ENCODE measurements around the gene TMCC1.

Gene TMCC1

GRCh38 chr3:129937717-129938116 is 44.2 kb upstream of the TMCC1 start:
- Mint-ChIP-seq H3K27me3 (ENCODE audit: low read depth) (peaks cover 13% of the 10 kb centered on the region), H3K36me3 (ENCODE audit: low read depth) (no peaks in the 10 kb centered on the region), H3K9me3 (no peaks in the 10 kb centered on the region), H3K4me1 (peaks cover 11% of the 10 kb centered on the region), H3K4me3 (no peak overlapping the region), H3K27ac (no peak overlapping the region)
- TF ChIP-seq CTCF (IDR thresholded peaks at IDR 0.05; ENCODE audit: unreplicated experiment in 3 of 3) = no peak

GRCh38 chr3:129936757-129937156 is 43.2 kb upstream of the TMCC1 start:
- H3K4me1 Mint-ChIP-seq = peaks cover 6% of the 10 kb centered on the region
- peak overlapping the region in 1 of 3 experiments; percentile 23 for H3K27ac Mint-ChIP-seq
- H3K4me3 Mint-ChIP-seq = no peak overlapping the region
- TF ChIP-seq CTCF (IDR thresholded peaks at IDR 0.05; ENCODE audit: unreplicated experiment in 3 of 3) = no peak
- peaks cover 9% of the 10 kb centered on the region for H3K27me3 Mint-ChIP-seq (ENCODE audit: low read depth)
- H3K9me3 Mint-ChIP-seq = no peaks in the 10 kb centered on the region
- no peaks in the 10 kb centered on the region for H3K36me3 Mint-ChIP-seq (ENCODE audit: low read depth)

- no peak overlapping the region for H3K27ac Mint-ChIP-seq
- H3K36me3 Mint-ChIP-seq (ENCODE audit: low read depth) = no peaks in the 10 kb centered on the region
- no peak overlapping the region for H3K4me3 Mint-ChIP-seq
- H3K4me1 Mint-ChIP-seq = peaks cover 6% of the 10 kb centered on the region
- H3K27me3 Mint-ChIP-seq (ENCODE audit: low read depth) = peaks cover 9% of the 10 kb centered on the region
- TF ChIP-seq CTCF (IDR thresholded peaks at IDR 0.05; ENCODE audit: unreplicated experiment in 3 of 3) = peak; percentile 89 to 93 (median 90)
- peaks cover 7% of the 10 kb centered on the region for H3K9me3 Mint-ChIP-seq
These were observed 41.0 kb upstream of the TMCC1 start for GRCh38 chr3:129934234-129935123.

GRCh38 chr3:129933471-129933870 is 40.0 kb upstream of the TMCC1 start:
- TF ChIP-seq CTCF (IDR thresholded peaks at IDR 0.05; ENCODE audit: unreplicated experiment in 3 of 3) = no peak
- Mint-ChIP-seq H3K27me3 (ENCODE audit: low read depth) (peaks cover 9% of the 10 kb centered on the region), H3K4me1 (peaks cover 6% of the 10 kb centered on the region), H3K27ac (no peak overlapping the region), H3K36me3 (ENCODE audit: low read depth) (no peaks in the 10 kb centered on the region), H3K9me3 (peaks cover 9% of the 10 kb centered on the region), H3K4me3 (no peak overlapping the region)

- Mint-ChIP-seq H3K4me1 (no peaks in the 10 kb centered on the region), H3K4me3 (no peak overlapping the region), H3K27me3 (ENCODE audit: low read depth) (peaks cover 15% of the 10 kb centered on the region), H3K27ac (no peak overlapping the region), H3K36me3 (ENCODE audit: low read depth) (no peaks in the 10 kb centered on the region), H3K9me3 (peaks cover 16% of the 10 kb centered on the region)
- no peak for TF ChIP-seq CTCF (IDR thresholded peaks at IDR 0.05; ENCODE audit: unreplicated experiment in 3 of 3)
These were observed 35.9 kb upstream of the TMCC1 start for GRCh38 chr3:129929383-129929782.

- Mint-ChIP-seq H3K27ac (no peak overlapping the region), H3K4me1 (no peaks in the 10 kb centered on the region), H3K27me3 (ENCODE audit: low read depth) (peaks cover 9% of the 10 kb centered on the region), H3K4me3 (no peak overlapping the region), H3K9me3 (peaks cover 22% of the 10 kb centered on the region), H3K36me3 (ENCODE audit: low read depth) (no peaks in the 10 kb centered on the region)
- no peak for TF ChIP-seq CTCF (IDR thresholded peaks at IDR 0.05; ENCODE audit: unreplicated experiment in 3 of 3)
These were observed 33.6 kb upstream of the TMCC1 start for GRCh38 chr3:129927072-129927471.

All from nephron (organoid).